Cardiac fibroblast (primary cell): Measurements from ENCODE around the gene AMDHD2.

Experiments
- DNase-seq, 2 donors: peaks; one replicate each; pipeline versions ENCODE4 v3.0.0 to v3.0.0-alpha.2; 2010; ENCODE audit warnings: low read depth in 2 of 2
- H3K4me3 ChIP-seq, 2 donors: replicated peaks in 1 of 2; 1 replicate in 1 of 2; 2 replicates in 1 of 2; pipeline ENCODE4 v1.5.1; 2011; ENCODE audit warnings: low read depth in 2 of 2, low read length in 2 of 2, mild to moderate bottlenecking in 2 of 2, moderate library complexity in 1 of 2
- CTCF ChIP-seq: IDR thresholded peaks from one replicate; pipeline ENCODE4 v1.5.1; 2011; ENCODE audit warnings: low read depth, mild to moderate bottlenecking, low read length, inconsistent platforms

The AMDHD2 gene

DNA sequence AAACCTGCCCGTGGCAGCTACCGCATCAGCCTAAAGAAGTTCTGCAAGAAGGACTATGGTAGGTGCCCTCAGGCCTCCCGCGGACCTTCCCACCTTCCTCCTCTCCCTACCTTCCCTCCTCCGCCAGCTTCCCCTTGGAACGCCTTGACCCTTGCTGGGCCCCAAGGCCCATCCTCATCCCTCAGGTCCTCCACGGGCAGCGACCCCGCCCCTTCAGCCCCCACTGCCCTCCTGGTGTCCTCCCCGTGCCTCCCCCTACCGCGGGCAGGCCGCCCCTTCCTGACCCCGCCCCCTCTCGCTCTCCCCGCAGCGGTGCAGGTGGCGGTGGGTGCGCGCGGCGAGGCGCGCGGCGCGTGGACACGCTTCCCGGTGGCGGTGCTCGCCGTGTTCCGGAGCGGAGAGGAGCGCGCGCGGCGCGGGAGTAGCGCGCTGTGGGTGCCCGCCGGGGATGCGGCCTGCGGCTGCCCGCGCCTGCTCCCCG lies 46.7 kb upstream of the AMDHD2 start:
- no peak for DNase-seq
- TF ChIP-seq CTCF: no peak
- H3K4me3 ChIP-seq: peak overlapping the region in 1 of 2 donors; percentile 7

DNA sequence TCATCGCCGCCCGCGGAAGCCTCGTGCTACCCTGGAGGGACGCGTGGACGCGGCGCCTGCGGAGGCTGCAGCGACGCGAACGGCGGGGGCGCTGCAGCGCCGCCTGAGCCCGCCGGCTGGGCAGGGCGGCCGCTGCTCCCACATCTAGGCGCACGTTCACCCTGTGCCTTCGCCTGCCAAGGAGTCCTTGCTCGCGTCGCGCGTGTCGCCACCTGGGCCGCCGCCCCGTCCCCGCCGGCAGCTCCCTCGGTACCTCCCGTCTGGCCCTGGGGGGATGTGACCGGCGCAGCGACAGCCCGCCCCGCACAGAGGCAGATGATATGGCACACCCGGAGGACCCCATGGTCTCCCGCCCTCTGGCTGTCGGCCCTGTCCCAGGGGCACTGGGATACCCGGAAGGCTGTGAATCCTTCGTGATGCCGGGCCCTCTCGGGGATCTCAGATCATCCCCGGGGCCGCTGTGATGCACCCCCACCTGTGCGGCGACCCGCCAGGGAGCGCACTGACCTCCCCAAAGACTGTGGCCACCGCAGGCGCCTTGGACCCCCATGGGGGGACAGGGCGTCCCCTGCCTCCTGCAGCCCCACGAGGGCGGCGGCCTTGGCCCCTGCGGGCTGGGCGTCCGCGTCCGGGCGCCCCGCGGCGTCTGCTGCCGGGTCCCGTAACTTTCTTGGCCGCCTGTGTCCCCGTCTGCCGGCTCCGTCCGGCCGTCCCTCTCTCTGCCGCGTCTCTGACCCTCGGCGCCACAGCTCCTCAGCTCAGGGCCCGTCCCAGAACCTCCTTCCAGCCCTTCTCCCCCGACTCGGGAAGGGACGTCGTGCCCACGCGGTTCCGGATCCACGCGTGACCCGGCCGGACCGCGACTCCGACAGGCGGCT lies 45.9 kb upstream of the AMDHD2 start:
- H3K4me3 ChIP-seq: peak overlapping the region; percentile 73 to 76
- peak; percentile 28 to 51 for DNase-seq
- no peak for TF ChIP-seq CTCF

- peak within 1 kb of the TSS; percentile 73 to 76 for H3K4me3 ChIP-seq
- no peak for TF ChIP-seq CTCF
- DNase-seq: peak; percentile 76 to 87
Observed at GRCh38 chr16:2474877-2475412, 45.2 kb upstream of the AMDHD2 start, which contains the start of gene TBC1D24. TBC1D24 (plus strand) TSS chr16:2475127; CDS start chr16:2496149, 21,022 bp downstream.

- DNase-seq: no peak
- H3K4me3 ChIP-seq: peak overlapping the region; percentile 58 to 73
- no peak for TF ChIP-seq CTCF
Observed at GRCh38 chr16:2475413-2476344, 44.5 kb upstream of the AMDHD2 start.

- TF ChIP-seq CTCF: no peak
- H3K4me3 ChIP-seq: no peak overlapping the region
- no peak for DNase-seq
Observed at GRCh38 chr16:2476345-2476720, 43.8 kb upstream of the AMDHD2 start.

GRCh38 chr16:2476741-2477140 lies 43.4 kb upstream of the AMDHD2 start:
- H3K4me3 ChIP-seq: no peak overlapping the region
- TF ChIP-seq CTCF: no peak
- DNase-seq: no peak
